SK-N-SH treated with all-trans-retinoic acid at 6 μM for 48 hours (cell line): ENCODE data around the gene DNMT3A.

ENCODE experiments used
- ARNTL ChIP-seq: fragments of 450-650 bp; formaldehyde crosslinking; IDR thresholded peaks from 2 replicates; pipeline ENCODE4 v1.5.0; 2020; ENCODE audit warnings: low read depth, mild to moderate bottlenecking, moderate library complexity, borderline replicate concordance
- OSR1 ChIP-seq: fragments of 250-450 bp; sonication (Bioruptor Pico); IDR thresholded peaks from 2 replicates; pipeline ENCODE4 v1.8.0; 2022; ENCODE audit warnings: moderate library complexity, mild to moderate bottlenecking, inconsistent platforms
- ZFP30 ChIP-seq: fragments of 450-650 bp; formaldehyde crosslinking; IDR thresholded peaks from 2 replicates; pipeline ENCODE4 v1.5.0; 2022; ENCODE audit warnings: mild to moderate bottlenecking, moderate library complexity
- ZNF565 ChIP-seq: fragments of 450-650 bp; formaldehyde crosslinking; conservative IDR thresholded peaks from 2 replicates; pipeline ENCODE4 v1.5.0; 2020; ENCODE audit warnings: low read depth, mild to moderate bottlenecking, moderate library complexity
- ZNF70 ChIP-seq: fragments of 450-650 bp; formaldehyde crosslinking; IDR thresholded peaks from 2 replicates; pipeline ENCODE4 v1.5.0; 2020; ENCODE audit warnings: mild to moderate bottlenecking, moderate library complexity
- ZNF8 ChIP-seq: fragments of 450-650 bp; formaldehyde crosslinking; IDR thresholded peaks from 2 replicates; pipeline ENCODE4 v1.5.0; 2020; ENCODE audit warnings: mild to moderate bottlenecking, moderate library complexity
- TF ChIP-seq, protein P1 (sequence below): fragments of 250-450 bp; sonication (Bioruptor Pico); IDR thresholded peaks from 2 replicates; pipeline ENCODE4 v1.5.1; 2020; ENCODE audit warnings: low read depth, mild to moderate bottlenecking, moderate library complexity

- no peak for TF ChIP-seq ZNF70 (CRISPR knock-in tag)
- no peak for TF ChIP-seq ARNTL (CRISPR knock-in tag)
- TF ChIP-seq ZFP30 (CRISPR knock-in tag), result no peak
- TF ChIP-seq, protein P1, sequence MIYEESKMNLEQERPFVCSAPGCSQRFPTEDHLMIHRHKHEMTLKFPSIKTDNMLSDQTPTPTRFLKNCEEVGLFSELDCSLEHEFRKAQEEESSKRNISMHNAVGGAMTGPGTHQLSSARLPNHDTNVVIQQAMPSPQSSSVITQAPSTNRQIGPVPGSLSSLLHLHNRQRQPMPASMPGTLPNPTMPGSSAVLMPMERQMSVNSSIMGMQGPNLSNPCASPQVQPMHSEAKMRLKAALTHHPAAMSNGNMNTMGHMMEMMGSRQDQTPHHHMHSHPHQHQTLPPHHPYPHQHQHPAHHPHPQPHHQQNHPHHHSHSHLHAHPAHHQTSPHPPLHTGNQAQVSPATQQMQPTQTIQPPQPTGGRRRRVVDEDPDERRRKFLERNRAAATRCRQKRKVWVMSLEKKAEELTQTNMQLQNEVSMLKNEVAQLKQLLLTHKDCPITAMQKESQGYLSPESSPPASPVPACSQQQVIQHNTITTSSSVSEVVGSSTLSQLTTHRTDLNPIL (CRISPR knock-in tag), result no peak
- no peak for TF ChIP-seq ZNF565 (CRISPR knock-in tag)
- no peak for TF ChIP-seq ZNF8 (CRISPR knock-in tag)
- no peak for TF ChIP-seq OSR1 (CRISPR knock-in tag)
Measured at GRCh38 chr2:25250331-25251070, 91.2 kb downstream of the DNMT3A start.
